Stimulated activated CD8-positive, alpha-beta memory T cell treated with anti-CD3 and anti-CD28 coated beads, Interleukin-4, amount 100 ng/mL, for 24 hours (primary cell): Measurements from ENCODE around the gene CAPG.

Source experiments
- DNase-seq: peaks from one replicate; pipeline ENCODE4 v3.0.0-alpha.2; 2020; ENCODE audit warnings: low read depth

Gene CAPG

DNA sequence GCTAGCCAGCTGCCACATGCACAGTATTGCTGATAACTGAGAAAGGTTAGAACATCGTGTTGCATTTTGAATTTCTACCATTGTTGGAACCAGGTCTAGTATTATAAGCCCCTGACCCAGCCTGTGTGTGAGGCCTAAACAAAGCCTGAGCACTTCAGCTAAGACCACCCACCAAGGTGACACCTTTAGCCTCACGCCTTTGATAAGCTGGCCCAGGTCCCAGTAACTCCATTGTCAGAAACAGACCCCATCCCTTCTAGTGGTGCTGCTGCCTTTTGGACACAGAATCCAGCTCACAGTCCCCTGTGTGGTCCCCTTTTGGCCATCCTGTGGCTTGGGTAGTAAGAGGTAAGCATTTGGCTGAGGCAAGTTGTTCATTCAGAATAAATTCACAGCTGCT lies 54.0 kb downstream of the CAPG start:
- DNase-seq, result no peak

DNA sequence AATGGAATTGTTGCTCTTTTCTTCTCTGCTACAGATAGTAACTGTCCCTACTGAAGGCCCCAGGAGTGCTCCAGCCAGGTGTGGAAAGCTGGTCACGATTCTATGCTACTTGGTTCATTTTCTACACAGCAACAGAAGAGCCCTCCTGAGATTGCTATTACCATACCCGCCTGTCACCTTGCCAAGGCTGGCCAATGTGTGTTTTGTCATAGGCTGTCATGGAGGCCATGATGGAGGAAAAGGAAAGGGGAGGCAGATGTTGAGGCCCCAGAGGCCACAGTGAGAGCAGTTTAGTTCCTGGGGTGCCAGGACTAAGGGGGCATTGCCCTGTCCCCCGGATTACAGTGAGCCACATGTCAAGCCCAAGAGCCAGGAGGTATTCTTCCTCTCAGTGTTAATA lies 54.6 kb downstream of the CAPG start:
- DNase-seq, result no peak

GRCh38 chr2:85355073-85355410 lies 55.1 kb downstream of the CAPG start:
- DNase-seq, result no peak

GRCh38 chr2:85354286-85355072 lies 55.7 kb downstream of the CAPG start, which contains the start of the genes ELMOD3 and RETSAT:
ELMOD3 (plus strand) TSS chr2:85354769; CDS start chr2:85357199, 2,430 bp downstream.
RETSAT (minus strand) TSS chr2:85354528; CDS start chr2:85354507, 21 bp downstream.
- peak; percentile 93 for DNase-seq

DNA sequence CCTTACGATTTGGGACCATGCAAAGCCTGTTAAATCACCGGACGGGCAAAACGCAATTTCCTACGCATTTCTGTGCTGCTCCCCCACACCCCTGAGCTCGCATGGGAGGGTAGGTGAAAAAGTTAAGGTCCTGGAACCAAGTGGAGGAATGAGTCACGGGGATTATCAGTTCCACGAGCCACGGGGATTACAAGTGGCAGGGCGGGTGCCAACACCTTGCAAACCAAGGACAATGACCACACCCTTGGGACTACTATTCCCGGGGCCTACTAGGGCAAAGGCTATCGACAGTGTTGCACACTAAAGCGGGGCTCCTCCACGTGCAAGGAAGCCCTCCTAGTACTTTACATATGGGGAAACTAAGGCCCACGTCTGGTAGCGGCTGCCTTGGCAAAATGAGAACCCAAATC lies 56.3 kb downstream of the CAPG start:
- DNase-seq, result no peak

DNA sequence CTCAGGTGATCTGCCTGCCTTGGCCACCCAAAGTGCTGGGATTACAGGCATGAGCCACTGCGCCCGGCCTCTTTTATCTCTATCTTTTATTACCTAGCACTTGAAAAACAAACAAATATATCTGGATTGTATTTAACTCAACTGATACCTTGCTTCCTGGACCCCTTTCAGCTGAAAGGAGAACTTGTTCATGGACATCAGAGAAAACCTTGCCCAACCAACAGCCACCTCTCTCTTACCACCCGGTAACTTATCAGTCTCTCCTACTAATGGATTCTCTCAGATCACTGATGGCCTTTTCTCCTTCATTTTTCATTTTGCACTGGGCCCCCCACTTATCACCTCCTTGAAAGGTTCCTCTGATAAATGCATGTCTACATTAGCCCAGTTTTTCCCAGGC lies 62.6 kb downstream of the CAPG start:
- no peak for DNase-seq
